Central memory CD8-positive, alpha-beta T cell (primary cell): ENCODE data around the gene SERPINB2.

ENCODE experiments used
- ATAC-seq: fragments of 150-1000 bp; cut with Tn5 transposase; replicated peaks from 2 replicates; pipeline ENCODE4 v1.10.0; 2022; ENCODE audit warnings: mild to moderate bottlenecking, moderate FRiP score, moderate number of reproducible peaks; ENCODE audit not compliant: poor library complexity, severe bottlenecking; ENCODE audit errors: extremely low read depth
- DNase-seq, 2 donors: peaks; one replicate each; pipeline ENCODE4 v3.0.0; 2021; ENCODE audit warnings: low spot score in 2 of 2
- H3K27ac Mint-ChIP-seq: one replicate; pipeline ENCODE4 v1.8.0; 2022; ENCODE audit warnings: low read depth, mild to moderate bottlenecking, moderate library complexity, mixed read lengths
- H3K27me3 Mint-ChIP-seq: one replicate; pipeline ENCODE4 v1.8.0; 2022; ENCODE audit warnings: mixed read lengths
- H3K36me3 Mint-ChIP-seq: one replicate; pipeline ENCODE4 v1.8.0; 2022; ENCODE audit warnings: mild to moderate bottlenecking, moderate library complexity, mixed read lengths; ENCODE audit not compliant: insufficient read depth
- H3K4me1 Mint-ChIP-seq: one replicate; pipeline ENCODE4 v1.8.0; 2022; ENCODE audit warnings: mixed read lengths
- H3K4me3 Mint-ChIP-seq: one replicate; pipeline ENCODE4 v1.8.0; 2022; ENCODE audit warnings: mild to moderate bottlenecking, moderate library complexity, mixed read lengths
- H3K9me3 Mint-ChIP-seq: one replicate; pipeline ENCODE4 v1.8.0; 2022; ENCODE audit warnings: mixed read lengths

Gene SERPINB2

DNA sequence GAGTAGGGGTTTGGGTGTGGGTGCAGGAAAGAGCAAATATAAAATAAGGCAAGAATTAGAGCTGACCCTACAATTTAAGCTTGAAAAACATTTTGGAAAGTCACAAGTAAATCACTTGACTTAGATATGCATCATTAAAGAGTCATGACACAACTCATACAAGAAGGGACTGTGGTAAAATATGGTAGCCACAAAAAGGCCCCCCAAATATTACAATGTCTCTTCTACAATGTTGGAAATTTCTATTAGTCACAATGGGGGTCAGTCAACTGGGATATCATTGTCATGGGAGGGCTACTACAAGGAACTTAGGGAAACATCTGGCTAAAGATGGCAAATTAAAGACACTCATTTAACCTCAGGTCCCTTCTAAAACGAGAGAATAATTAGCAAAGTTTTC is 15.7 kb upstream of the SERPINB2 start:
- Mint-ChIP-seq H3K27ac (no peak overlapping the region), H3K36me3 (peaks cover 1% of the 10 kb centered on the region), H3K9me3 (no peaks in the 10 kb centered on the region), H3K4me1 (no peaks in the 10 kb centered on the region), H3K4me3 (no peak overlapping the region), H3K27me3 (peaks cover 51% of the 10 kb centered on the region)
- ATAC-seq (no peak), DNase-seq (no peak)

GRCh38 chr18:63872586-63872985 is 14.9 kb upstream of the SERPINB2 start:
- no peaks in the 10 kb centered on the region for H3K4me1 Mint-ChIP-seq
- peaks cover 1% of the 10 kb centered on the region for H3K36me3 Mint-ChIP-seq
- ATAC-seq (no peak), DNase-seq (no peak)
- H3K27ac Mint-ChIP-seq = no peak overlapping the region
- H3K9me3 Mint-ChIP-seq = no peaks in the 10 kb centered on the region
- no peak overlapping the region for H3K4me3 Mint-ChIP-seq
- H3K27me3 Mint-ChIP-seq = peaks cover 48% of the 10 kb centered on the region

DNA sequence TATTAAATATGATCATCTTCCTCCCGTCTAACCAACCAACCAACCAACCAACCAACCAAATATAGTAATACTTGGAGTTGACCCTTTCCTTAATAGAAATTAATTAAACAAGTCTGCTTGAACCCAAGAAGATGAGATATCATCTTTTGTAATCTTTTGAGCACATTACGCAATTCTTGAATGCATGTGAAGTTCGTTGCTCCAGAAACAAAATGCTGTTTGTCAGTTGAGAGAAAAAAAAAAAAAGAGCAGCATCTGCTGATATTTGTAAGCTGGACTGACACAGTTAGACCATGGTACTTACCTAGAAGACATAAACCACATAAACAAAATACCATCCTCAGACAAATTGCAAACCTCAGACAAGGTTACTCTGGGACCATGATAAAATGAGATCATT is 9.2 kb upstream of the SERPINB2 start:
- no peaks in the 10 kb centered on the region for H3K36me3 Mint-ChIP-seq
- H3K27me3 Mint-ChIP-seq = peaks cover 36% of the 10 kb centered on the region
- H3K4me1 Mint-ChIP-seq = no peaks in the 10 kb centered on the region
- H3K4me3 Mint-ChIP-seq = no peak overlapping the region
- DNase-seq (no peak), ATAC-seq (no peak)
- H3K27ac Mint-ChIP-seq = no peak overlapping the region
- no peaks in the 10 kb centered on the region for H3K9me3 Mint-ChIP-seq

- DNase-seq = no peak
- Mint-ChIP-seq H3K36me3 (no peaks in the 10 kb centered on the region), H3K27ac (no peak overlapping the region), H3K9me3 (no peaks in the 10 kb centered on the region), H3K4me3 (no peak overlapping the region), H3K4me1 (no peaks in the 10 kb centered on the region), H3K27me3 (peaks cover 31% of the 10 kb centered on the region)
- ATAC-seq = no peak
These were observed 8.6 kb upstream of the SERPINB2 start for GRCh38 chr18:63878925-63879324.

GRCh38 chr18:63879709-63880108 is 7.8 kb upstream of the SERPINB2 start:
- DNase-seq = no peak
- ATAC-seq = no peak
- Mint-ChIP-seq H3K27ac (no peak overlapping the region), H3K9me3 (no peaks in the 10 kb centered on the region), H3K27me3 (peaks cover 30% of the 10 kb centered on the region), H3K36me3 (no peaks in the 10 kb centered on the region), H3K4me3 (no peak overlapping the region), H3K4me1 (no peaks in the 10 kb centered on the region)

GRCh38 chr18:63881851-63882250 is 5.7 kb upstream of the SERPINB2 start:
- Mint-ChIP-seq H3K9me3 (no peaks in the 10 kb centered on the region), H3K27ac (no peak overlapping the region), H3K36me3 (no peaks in the 10 kb centered on the region), H3K4me1 (no peaks in the 10 kb centered on the region), H3K4me3 (no peak overlapping the region), H3K27me3 (peaks cover 41% of the 10 kb centered on the region)
- no peak for ATAC-seq
- no peak for DNase-seq

DNA sequence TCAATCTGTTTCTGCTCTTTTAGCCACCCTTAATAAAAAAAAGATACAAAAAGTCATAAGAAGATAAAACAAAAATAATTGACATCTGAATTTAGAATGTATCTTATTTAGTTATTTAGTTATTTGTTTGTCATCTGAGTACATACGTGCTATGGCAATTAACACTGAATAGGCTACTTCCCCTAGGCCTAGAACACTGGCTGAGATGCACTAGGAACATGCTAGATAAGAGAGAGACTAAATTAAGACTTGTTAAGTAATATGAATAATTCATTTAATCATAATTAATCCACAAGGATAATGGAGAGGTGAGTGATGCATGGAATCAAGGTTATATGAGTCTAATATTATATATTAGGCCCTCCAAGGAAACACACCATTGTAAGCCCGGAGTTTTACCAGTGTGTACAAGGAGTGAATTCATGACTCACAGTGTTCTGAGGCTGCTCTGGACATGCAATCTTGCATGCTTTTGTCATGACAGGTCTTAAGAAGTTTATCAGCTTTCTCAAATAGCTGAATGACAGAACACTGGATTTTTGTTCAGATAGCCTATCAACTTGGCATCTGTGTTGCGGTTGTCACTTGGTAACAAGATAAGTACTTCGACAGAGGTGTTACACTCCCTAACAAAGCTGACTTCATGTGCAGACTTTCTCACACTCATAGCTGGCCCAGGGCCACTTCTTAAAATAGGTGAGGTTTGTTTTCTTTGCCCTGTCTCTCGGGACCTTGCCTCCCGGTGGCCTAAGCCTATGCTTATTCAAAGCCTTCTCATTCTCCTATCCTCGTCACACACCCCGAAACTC is 5.0 kb upstream of the SERPINB2 start:
- Mint-ChIP-seq H3K4me3 (no peak overlapping the region), H3K36me3 (no peaks in the 10 kb centered on the region), H3K9me3 (no peaks in the 10 kb centered on the region), H3K4me1 (no peaks in the 10 kb centered on the region), H3K27me3 (peaks cover 48% of the 10 kb centered on the region), H3K27ac (no peak overlapping the region)
- no peak for DNase-seq
- no peak for ATAC-seq

- Mint-ChIP-seq H3K27me3 (peaks cover 46% of the 10 kb centered on the region), H3K4me1 (no peaks in the 10 kb centered on the region), H3K36me3 (no peaks in the 10 kb centered on the region), H3K9me3 (no peaks in the 10 kb centered on the region), H3K4me3 (no peak overlapping the region), H3K27ac (no peak overlapping the region)
- DNase-seq (no peak), ATAC-seq (no peak)
These were observed 3.9 kb upstream of the SERPINB2 start for GRCh38 chr18:63883617-63884016.

- Mint-ChIP-seq H3K27me3 (peaks cover 76% of the 10 kb centered on the region), H3K4me1 (no peaks in the 10 kb centered on the region), H3K9me3 (no peaks in the 10 kb centered on the region), H3K4me3 (no peak overlapping the region), H3K27ac (no peak overlapping the region), H3K36me3 (no peaks in the 10 kb centered on the region)
- no peak for ATAC-seq
- DNase-seq = no peak
These were observed 1.1 kb downstream of the SERPINB2 start for GRCh38 chr18:63888470-63889190.

DNA sequence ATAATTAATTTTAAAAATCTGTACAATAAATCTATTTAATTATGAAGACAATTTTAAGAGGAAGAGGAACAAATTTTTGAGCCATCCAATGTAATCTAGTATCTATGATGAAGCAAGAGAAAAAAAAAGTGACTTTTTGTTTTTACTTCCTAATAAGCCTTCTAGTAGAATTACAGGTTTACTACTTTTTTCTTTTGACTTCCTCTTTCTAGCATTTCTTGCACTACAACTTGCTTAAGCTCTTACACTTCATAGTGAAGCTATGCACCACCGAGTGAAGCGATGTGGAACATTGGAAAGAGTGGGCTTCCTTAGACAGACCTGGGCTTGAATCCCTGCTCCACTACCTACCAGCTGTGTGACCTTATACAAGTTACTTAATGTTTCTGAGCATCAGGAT is 2.1 kb downstream of the SERPINB2 start:
- H3K4me3 Mint-ChIP-seq = no peak overlapping the region
- peaks cover 79% of the 10 kb centered on the region for H3K27me3 Mint-ChIP-seq
- H3K9me3 Mint-ChIP-seq = no peaks in the 10 kb centered on the region
- no peaks in the 10 kb centered on the region for H3K36me3 Mint-ChIP-seq
- ATAC-seq (no peak), DNase-seq (no peak)
- H3K4me1 Mint-ChIP-seq = no peaks in the 10 kb centered on the region
- no peak overlapping the region for H3K27ac Mint-ChIP-seq

GRCh38 chr18:63890237-63890949 is 2.9 kb downstream of the SERPINB2 start:
- DNase-seq (no peak), ATAC-seq (no peak)
- peaks cover 76% of the 10 kb centered on the region for H3K27me3 Mint-ChIP-seq
- no peak overlapping the region for H3K4me3 Mint-ChIP-seq
- no peaks in the 10 kb centered on the region for H3K36me3 Mint-ChIP-seq
- no peak overlapping the region for H3K27ac Mint-ChIP-seq
- H3K4me1 Mint-ChIP-seq = no peaks in the 10 kb centered on the region
- no peaks in the 10 kb centered on the region for H3K9me3 Mint-ChIP-seq

GRCh38 chr18:63890950-63891304 is 3.4 kb downstream of the SERPINB2 start:
- Mint-ChIP-seq H3K4me3 (no peak overlapping the region), H3K27me3 (peaks cover 71% of the 10 kb centered on the region), H3K9me3 (no peaks in the 10 kb centered on the region), H3K27ac (no peak overlapping the region), H3K4me1 (no peaks in the 10 kb centered on the region), H3K36me3 (no peaks in the 10 kb centered on the region)
- ATAC-seq (no peak), DNase-seq (no peak)

- no peak overlapping the region for H3K4me3 Mint-ChIP-seq
- no peaks in the 10 kb centered on the region for H3K4me1 Mint-ChIP-seq
- peaks cover 62% of the 10 kb centered on the region for H3K27me3 Mint-ChIP-seq
- H3K27ac Mint-ChIP-seq = no peak overlapping the region
- DNase-seq = no peak
- no peak for ATAC-seq
- H3K9me3 Mint-ChIP-seq = no peaks in the 10 kb centered on the region
- H3K36me3 Mint-ChIP-seq = no peaks in the 10 kb centered on the region
These were observed 5.1 kb downstream of the SERPINB2 start for GRCh38 chr18:63892566-63892965.
